ENCODE measurements around the gene SLN.
"Not testable (repeated sequence)": the region's sequence is repeated elsewhere in the genome, so short reads cannot be mapped to it uniquely, and the experiment has no call there.

SLN gene

DNA sequence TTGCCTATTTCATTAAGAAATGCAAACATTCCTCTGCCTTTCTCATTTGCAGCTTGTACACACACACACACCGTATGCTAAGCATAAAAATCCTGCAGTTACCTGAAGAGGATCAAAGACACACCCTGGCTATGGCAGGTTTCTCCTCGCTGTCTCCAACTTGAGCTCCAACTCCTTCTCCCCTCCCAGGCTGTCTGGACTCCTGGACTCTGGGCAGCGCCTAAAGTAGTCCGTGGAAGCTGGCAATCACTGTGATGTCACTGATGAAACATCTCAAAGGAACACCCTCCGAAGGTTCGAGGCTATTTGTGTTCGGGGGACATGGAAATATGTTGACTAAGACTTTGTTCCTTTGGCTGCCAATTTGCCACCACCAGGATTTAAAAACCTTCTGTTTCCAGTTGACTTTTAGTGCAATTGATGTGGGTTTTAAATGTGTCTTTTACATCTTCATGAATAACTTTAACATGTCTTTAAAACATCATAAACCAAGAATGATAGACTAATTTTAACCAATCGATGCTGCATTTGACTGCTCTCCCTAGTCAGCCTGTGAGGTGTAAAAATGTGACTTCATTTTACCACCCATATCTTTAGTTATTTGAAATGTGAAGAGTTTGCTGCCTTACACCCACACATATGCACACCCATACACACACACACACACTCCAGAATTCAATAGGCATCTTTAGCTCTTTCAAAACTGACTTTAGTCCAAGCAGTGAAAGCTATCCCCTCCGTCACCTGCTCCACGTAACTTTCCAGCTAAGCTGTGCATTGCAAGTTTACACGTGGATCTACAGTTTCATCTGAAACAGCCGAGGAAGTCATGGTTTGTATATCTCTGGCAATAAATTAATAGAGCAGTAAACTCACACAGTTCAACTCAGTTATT lies at the start of gene SLN:
SLN (minus strand) TSS at position 196 of the 895 bp plus-strand sequence.
- in situ Hi-C loops (cut with MboI; ENCODE audit: low sequenced_read_pairs), result no loop called here

DNA sequence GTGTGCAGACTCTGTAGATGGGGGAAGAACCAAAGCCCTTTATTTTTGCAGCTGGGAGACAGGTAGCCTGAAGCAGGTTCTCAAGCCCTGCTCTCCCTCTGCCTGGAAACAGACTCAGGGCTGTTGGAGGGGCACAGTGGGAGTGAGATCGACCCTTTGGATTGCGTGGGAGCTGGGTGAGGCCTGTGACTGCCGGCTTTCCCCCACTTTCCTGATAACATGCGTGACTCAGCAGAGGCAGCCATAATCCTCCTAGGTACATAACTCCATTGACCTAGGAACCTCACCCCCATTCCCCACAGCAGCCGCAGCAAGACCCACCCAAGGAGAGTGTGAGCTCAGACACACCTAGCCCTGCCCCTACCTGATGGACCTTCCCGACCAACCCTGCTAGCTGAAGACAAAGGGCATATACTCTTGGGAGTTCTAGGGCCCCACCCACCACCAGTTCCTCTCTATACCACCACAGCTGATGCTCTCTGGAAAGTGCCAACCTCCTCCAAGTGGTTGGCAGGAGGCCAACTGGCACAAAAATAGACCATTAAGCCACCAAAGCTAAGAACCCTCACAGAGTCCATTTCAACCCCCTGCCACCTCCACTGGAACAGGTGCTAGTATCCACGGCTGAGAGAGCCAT lies 47.0 kb upstream of the SLN start:
- in situ Hi-C loops (cut with MboI; ENCODE audit: low sequenced_read_pairs), result not testable (repeated sequence)

DNA sequence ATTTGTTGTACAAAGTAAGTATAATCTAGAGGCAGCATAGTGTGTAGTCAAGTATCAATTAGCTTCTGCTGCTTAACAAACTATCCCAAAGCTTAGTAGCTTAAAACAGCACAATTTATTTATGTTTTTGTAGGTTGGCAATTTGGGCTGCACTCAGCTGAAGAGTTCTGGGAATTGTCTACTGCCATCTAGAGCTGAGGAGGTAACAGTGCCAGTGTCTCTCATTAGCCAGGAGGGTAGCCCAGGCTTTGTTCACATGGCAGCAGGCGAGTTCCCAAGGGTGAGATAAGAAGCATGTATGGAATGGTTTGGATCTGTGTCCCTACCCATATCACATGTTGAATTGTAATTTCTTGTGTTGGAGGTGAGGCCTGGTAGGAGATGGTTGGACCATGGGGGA lies 45.8 kb upstream of the SLN start:
- in situ Hi-C loops (cut with MboI; ENCODE audit: low sequenced_read_pairs), result no loop called here

DNA sequence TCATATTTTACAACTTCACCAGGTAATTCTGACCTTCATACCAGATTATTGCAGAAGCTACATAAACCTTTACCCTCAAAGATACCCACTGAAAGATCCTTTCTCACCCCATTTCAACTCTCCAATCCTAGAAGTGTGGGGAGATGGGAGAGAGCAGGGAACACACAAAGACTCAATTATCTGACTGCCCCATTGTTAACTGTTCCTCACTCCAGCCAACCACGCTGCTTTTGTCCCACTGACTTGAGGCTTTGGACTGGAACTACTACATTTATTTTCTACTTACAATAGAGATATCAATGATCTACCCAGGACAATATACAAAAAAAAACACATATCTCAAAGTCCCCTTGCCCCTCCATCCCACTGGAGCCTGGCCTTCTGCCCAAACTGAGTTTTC lies 44.7 kb upstream of the SLN start:
- in situ Hi-C loops (cut with MboI; ENCODE audit: low sequenced_read_pairs), result no loop called here

DNA sequence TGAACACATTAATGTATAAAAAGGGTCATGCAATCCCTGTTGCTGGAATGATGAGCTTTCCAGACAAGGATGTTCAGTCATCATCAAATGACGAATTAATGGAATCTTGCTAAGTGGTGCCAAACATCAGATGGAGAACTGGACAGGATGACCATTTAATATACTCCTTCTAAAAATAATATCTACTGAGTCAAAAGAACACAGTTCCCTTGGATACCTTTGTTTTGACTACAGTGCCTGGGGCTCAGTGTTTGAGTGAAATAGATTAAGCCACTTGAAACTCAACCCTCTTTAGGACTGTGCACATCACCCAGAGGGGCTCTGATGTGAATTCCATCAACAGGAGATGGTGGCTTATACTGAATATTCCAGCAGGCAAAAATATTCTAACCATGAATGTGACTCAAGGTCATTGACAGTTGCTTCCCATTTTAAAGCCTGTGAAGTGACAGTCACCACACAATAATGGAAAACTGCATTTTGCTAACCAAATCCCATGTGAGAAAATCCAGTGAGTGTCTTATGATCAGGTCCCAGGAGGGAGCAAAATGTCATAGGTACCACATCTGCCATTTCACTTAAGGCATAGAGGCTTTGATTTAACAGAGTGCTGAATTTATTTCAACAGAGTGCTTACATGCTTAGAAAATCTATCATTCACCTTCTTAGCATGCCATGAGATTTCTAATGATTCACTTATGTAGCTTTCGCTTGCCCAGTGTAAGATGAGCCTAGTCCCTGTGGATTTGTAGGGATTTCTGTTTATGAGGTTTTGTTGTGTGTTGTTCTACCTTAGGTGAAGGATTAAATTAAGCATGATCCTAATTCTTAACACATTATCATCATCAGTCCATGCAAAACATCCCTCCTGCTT lies 41.3 kb upstream of the SLN start:
- in situ Hi-C loops (cut with MboI; ENCODE audit: low sequenced_read_pairs), result no loop called here

DNA sequence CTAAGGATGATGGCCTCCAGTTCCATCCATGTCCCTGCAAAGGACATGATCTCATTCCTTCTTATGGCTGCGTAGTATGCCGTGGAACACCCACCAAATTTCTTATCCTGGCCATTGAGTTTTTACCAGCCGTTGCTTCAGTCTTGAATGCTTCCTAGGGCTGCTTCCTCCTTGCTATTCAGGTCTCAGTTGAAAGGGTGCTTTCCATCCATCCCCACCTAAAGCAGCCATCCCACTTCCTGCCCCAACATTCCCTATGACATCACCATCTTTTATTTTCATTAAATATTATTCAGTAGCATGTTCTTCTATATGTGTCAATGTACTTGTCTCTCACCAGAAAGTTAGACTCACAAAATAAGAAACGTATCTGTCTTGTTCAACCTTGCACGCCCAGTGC lies 40.7 kb upstream of the SLN start:
- in situ Hi-C loops (cut with MboI; ENCODE audit: low sequenced_read_pairs), result no loop called here

DNA sequence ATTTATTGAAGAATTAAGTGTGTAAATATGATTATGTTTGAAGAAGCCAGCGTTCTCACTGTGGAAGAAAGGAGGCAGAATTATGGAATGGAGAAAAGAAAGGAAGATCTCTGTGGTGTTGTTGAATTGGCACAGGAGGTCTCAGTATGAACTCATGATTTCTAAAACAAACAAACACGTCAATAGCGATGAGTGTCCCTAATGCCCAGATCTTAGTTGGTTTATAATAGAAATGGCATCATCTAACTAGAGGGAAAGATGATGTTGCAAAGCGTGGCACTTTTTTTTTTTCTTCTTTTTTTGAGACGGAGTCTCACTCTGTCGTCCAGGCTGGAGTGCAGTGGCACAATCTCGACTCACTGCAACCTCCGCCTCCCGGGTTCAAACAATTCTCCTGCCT lies 39.2 kb upstream of the SLN start:
- in situ Hi-C loops (cut with MboI; ENCODE audit: low sequenced_read_pairs), result no loop called here

DNA sequence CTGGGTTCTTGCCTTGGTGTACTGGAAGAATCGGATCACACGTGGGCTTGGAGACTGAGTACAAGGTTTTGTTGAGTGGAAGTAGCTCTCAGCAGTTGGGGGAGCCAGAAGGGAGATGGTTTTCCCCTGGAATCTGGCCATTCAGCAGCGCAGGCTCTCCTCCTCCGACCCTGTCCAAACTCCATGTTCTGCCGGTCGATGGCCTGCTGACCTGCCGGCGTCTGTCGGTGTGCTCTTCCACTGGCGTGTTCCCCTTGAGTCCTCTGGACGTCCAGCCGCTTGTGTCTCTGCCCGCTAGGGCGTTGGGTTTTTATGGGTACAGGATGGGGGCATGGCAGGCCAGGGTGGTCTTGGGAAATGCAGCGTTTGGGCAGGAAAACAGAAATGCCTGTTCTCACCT lies 38.5 kb upstream of the SLN start:
- in situ Hi-C loops (cut with MboI; ENCODE audit: low sequenced_read_pairs), result no loop called here

DNA sequence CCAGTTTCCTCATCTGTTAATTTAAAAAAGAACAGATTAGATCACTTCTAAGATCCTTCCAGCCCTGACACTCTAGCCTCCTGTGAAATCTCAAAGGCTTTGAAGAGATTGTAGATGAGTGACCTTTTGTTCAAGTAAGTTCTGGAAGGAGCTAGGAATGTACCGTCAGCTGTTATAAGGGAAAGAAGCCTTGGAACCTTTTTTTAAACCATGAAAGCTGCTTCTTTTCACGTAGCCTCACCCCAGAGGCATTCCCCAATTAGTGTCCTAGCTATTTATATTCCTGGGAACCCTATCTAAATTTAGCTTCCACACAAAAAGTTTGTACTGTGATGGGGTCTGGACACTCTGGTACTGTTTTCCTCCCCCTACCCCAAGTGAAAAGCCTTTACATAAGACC lies 35.8 kb upstream of the SLN start:
- in situ Hi-C loops (cut with MboI; ENCODE audit: low sequenced_read_pairs), result no loop called here

DNA sequence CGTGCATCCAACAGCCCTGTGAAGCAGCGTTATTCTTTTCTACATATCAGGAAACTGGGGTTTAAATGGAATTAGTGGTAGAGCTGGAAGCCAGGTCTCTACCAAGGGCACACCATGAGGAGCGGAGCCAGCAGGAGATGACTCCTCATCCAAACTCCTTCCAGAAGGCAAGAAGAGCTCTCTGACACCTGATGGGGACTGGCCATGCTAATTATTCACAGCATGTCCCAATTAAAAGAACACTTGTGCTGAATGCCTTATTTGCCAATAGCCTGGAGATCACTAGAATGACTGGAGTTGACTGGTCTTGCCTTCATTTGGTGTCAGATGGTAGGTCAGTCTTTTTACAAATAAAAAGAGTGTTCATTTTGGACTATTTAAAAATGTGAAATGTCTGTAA lies 32.9 kb upstream of the SLN start:
- in situ Hi-C loops (cut with MboI; ENCODE audit: low sequenced_read_pairs), result no loop called here

DNA sequence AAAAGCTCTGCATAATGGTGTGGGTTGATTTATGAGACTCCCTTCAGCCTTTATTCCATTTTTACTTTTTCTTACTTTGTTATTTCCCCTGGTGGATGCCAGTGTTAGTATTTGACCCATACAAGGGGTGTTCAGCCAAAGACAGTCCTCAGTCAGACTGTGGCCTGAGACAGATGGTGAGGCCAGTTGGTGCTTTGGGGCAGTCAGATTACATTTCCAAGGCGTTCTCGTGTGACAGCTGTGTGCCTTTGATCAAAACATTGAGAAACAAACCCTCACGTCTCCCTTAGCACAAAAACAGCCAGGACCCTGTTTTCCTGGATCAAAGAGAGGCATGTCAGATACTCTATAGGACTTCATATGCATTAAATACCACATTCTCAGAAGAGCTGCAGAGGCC lies 31.3 kb upstream of the SLN start:
- in situ Hi-C loops (cut with MboI; ENCODE audit: low sequenced_read_pairs), result no loop called here

DNA sequence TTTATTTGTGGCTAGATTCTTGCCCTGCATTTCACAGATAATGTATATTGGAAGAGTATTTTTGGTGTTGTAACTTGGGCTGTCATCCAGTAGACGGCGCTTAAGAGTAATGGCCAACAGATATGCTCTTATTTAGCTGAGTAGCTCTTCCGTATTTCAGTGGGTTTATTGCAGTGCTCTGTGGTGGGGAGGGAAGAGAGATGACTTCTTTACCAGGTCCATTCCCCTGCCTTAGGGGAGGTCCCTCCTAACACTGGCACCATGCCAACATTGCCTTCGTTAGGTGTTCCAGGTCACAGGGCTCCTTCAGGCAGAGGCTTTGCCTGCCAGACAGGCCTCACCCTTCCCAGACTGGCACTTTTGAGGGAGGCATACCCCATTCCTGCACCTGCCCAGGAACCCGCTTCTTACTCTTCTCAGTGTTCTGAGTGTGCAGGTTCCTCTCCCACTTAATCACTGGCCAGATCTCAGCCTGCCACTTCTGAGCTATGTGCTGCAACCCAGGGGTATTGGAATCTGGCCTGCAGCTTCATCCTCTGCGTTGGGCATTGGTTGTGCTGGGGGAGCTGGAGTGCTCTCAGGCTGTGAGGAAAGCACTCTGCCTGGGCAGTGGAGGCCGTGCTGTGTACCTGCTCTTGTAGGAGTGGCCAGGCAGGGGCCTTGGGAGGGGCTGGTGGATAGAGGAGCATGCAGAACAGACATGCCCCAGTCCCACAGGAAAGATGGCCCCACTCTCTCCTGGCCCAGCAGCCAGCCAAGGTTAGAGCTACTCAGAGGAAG lies 29.4 kb upstream of the SLN start:
- in situ Hi-C loops (cut with MboI; ENCODE audit: low sequenced_read_pairs), result no loop called here

DNA sequence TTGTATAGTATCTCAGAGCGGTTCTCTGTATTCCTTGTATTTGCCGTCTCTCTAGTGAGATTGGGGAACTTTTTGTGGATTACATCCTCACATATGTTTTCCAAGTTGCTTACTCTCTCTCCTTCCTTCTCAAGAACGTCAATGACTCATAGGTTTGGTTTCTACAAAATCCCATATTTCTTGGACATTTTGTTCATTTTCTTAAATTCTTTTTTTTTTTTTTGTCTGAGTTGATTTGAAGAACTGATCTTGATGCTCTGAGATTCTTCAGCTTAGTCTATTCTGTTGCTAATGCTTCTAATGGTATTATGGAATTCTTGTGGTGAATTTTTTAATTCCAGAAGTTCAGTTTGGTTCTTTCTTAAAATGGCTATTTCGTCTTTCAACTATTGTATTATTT lies 28.4 kb upstream of the SLN start:
- in situ Hi-C loops (cut with MboI; ENCODE audit: low sequenced_read_pairs), result no loop called here

DNA sequence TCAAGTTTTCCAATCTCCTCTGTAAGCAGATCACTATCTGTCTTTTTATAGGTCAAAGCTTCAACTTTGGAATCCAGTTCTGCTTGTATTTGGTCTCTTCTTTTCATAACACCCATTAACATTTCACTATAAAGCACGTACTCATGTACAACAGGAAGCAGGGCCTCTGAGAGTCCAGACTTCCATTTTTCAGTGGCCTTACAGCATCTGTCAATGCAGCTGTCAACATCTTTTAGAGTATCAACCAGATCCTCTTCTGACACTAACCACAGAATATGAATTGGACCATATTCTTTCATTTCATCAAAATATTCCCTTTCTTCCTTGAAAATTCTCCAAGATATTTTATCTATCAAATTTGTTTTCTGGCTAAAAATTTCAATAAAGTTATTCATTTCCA lies 24.7 kb upstream of the SLN start:
- in situ Hi-C loops (cut with MboI; ENCODE audit: low sequenced_read_pairs), result no loop called here

DNA sequence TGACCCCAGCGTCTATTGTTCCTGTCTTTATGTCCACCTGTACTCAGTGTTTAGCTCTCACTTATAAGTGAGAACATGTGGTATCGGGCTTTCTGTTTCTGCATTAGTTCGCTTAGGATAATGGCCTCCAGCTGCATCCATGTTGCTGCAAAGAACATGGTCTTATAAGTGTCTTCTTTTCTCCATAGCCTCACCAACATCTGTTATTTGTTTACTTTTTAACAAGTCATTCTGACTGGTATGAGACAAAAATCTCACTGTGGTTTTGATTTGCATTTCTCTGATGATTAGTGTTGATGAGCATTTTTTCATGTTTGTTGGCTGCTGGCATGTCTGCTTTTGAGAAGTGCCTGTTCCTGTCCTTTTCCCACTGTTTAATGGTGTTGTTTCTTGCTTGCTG lies 21.7 kb upstream of the SLN start:
- in situ Hi-C loops (cut with MboI; ENCODE audit: low sequenced_read_pairs), result no loop called here

DNA sequence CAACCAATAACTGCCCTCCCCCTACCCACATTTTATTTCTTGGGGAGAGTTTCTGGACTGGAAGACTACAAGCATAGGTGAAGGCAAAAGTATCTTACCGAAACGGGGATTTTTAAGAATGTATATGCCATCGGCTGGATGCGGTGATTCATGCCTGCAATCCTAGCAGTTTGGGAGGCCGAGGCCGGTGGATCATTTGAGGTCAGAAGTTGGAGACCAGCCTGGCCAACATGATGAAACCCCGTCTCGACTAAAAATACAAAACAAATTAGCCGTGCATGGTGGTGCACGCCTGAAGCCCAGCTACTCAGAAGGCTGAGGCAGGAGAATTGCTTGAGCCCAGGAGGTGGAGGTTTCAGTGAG lies 20.8 kb upstream of the SLN start:
- in situ Hi-C loops (cut with MboI; ENCODE audit: low sequenced_read_pairs), result no loop called here

DNA sequence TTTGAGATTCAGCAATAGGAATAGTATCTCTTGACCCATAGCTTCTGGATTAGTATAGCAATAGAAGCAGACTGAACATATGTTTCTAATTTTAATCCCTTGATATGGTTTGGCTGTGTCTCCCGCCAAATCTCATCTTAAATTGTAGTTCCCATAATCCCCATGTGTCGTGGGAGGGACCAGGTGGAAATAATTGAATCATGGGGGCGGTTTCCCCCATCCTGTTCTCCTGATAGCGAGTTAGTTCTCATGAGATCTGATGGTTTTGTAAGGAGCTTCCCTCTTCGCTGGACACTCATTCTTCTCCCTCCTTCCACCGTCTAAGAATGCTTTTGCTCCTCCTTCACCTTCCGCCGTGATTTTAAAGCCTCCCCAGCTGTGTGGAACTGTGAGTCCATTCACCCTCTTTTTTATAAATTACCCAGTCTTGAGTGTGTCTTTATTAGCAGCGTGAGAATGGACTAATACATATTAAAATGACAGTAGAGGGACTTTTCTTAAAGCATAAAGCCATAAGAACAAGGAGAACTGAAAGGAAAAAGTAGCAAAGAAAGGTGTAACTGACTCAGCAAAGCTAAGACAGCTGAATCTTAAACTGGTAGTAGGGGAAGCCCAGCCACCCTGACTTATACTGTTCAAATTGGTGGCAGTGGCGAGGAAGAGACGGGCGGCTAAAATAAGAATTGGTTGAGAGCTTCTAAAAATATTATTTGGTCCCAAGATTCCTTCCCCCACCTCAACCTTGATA lies 20.3 kb upstream of the SLN start:
- in situ Hi-C loops (cut with MboI; ENCODE audit: low sequenced_read_pairs), result no loop called here

DNA sequence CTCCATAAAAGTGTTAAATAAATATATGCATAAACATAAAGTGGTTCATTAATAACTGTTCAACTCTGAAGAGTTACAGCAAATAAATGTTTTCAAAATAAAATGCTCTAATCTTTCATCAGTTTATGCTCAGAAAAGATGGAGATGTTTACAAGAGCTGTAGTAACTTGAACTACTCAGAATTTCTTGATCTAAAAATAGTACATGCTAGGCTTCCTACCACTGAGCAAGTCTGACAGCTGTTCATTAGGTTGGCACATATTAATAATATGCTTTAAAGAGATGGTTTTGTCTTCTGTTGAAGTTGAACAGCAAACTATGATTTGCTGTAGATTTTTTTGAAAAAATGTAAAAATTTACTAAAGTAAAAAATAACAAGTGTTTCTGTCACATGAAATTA lies 10.8 kb upstream of the SLN start:
- in situ Hi-C loops (cut with MboI; ENCODE audit: low sequenced_read_pairs), result no loop called here

DNA sequence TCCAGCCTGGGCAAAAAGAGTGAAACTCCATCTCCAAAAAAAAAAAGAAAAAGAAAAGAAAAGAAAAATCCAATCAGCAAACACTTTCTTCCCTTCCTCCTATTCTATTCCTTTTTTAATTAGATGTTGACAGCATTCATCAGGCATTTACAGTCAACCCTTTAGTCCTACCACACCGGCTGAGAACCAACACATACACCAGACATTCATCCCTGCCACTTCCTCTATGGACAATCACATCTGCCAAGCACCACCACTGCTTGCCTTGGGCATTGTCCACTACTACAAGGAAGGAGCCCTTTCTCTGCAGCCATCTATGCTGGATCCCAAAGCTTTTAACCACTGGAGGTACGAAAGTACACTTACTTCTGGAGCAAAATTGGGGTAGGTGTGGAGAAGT lies 9.4 kb upstream of the SLN start:
- in situ Hi-C loops (cut with MboI; ENCODE audit: low sequenced_read_pairs), result no loop called here

DNA sequence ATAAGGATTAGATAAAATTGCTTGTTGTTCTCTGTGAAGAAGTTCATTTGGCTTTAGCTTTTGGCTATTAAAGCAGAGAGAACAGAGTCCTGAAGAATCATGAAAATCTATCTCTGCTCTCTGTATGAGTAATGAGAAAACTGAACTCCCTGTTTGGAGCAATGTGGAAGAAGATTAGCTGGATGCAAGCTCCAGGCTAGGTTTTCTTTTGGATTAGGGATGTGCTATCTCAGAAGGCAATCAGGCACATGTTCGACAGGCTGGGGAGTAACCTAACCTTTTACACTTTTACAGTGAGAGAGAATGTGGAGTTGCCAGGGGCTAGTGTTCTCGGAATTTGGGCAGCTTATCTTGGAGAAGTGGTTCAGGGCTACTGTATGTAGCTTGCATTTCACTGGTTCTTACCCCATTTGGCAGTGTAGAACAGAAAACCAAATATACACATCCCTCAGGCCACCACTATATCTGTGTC lies 8.5 kb upstream of the SLN start:
- in situ Hi-C loops (cut with MboI; ENCODE audit: low sequenced_read_pairs), result no loop called here

All from HL-60/S4 treated with phorbol 12-myristate 13-acetate at 8.2 ng/mL for 4 days and 3 days (cell line).